GM19025 (cell line): Measurements from ENCODE around the gene CCDC63.
"Not testable (repeated sequence)": the region's sequence is repeated elsewhere in the genome, so short reads cannot be mapped to it uniquely, and the experiment has no call there.

Experiments
- ATAC-seq: cut with Tn5 transposase; IDR thresholded peaks from one replicate; pipeline ENCODE4 v1.9.1; 2021; ENCODE audit warnings: mild to moderate bottlenecking, low read depth, moderate library complexity; ENCODE audit not compliant: unreplicated experiment

Gene CCDC63

DNA sequence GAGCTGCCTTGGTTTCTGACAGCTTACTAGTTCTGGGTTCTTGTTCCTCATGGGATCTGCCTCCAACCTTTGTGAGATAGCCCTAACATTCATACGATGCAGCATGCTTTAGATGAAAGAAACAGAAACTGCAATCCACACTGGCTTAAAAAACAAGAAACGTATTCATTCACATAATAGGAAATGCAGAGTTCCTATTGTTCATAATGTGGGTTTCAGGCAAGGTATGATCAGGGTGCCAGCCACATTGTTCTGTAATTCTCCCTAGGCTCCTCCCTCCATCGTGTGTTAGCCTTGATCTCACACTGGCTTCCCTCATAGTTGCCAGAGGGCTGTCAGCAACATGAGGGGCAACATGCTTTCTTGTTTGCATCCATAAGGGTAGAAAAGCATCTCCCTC is 2.7 kb upstream of the CCDC63 start:
- ATAC-seq: no peak

DNA sequence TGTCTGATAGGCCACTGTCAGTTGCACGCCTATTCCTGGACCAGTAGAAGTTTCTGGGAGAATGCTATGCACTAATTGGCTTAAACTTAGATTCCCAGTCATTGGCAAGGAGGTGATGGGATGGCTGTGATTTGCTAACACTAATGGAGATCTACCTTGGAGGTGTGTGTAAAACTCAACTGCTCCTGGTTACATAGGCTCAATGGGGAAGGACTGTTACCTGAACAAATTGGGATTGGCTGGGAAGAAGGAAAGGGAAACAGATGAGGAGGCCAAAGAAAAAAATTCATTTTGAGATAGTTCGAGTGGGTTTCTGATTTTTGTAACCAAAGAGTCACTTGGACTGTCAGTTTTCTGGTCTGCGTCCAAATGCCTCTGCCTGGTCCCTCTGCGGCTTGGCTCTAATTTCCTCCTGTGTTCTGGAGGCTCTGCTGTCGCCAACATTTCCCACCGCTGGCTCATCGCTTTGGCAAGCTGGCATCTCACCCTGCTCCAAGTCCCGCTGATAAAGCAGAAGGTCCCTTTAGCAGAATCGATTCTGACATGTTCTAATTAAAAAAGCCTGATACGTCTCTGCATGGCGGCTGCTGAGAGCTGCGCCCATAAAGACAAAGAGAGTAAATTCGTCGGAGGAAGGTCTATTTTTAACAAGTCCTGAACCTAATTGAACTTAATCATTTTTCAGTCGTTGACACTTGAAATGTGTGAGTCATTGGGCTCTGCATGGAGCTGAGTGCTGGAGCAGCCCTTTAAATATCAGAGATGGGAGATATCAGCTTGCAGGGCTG is 2.0 kb upstream of the CCDC63 start:
- ATAC-seq: no peak

DNA sequence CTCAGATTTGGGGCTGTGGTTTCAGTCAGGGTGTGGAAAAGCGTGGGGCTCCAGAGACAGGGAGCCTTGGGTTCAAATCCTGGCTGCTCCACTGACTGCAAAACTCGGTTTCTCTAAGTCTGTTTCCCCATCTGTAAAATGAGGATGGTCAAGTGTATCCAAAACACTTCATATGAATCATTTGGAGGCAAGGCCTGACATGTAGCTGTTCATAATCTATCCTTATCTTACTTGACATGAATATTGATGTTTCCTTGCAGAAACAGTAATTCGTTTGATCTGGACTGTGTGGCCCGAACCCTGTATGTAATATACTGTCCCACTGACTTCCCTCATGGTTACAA is 1.5 kb upstream of the CCDC63 start:
- no peak for ATAC-seq

DNA sequence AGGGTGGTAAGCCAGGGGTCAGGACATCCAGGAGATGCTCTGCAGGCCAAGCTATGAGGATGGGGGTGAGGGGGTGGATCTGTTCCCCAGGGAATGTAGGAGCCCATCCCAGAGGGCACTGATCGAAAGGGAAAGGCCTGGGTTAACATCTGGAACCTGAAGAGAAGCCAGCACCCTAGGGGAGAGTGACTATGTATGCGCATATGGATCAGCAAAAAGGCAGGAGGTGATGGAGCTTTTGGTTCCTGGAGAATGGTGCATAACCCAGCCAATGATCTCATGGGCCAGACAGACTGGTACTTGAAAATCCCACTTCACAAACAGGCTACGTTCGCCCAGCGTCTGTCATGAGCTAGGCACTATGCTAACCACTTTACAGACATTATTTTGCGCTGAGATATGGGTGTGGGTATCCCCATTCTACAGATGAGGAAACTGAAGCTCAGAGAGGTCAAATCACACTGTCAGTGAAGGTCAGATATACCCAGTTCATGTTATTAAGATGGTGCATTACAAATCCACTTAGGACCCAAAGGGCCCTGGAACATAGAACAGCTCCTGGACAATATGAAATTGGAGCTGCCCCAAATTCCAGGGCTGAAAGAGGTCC is 1.6 kb downstream of the CCDC63 start:
- no peak for ATAC-seq

DNA sequence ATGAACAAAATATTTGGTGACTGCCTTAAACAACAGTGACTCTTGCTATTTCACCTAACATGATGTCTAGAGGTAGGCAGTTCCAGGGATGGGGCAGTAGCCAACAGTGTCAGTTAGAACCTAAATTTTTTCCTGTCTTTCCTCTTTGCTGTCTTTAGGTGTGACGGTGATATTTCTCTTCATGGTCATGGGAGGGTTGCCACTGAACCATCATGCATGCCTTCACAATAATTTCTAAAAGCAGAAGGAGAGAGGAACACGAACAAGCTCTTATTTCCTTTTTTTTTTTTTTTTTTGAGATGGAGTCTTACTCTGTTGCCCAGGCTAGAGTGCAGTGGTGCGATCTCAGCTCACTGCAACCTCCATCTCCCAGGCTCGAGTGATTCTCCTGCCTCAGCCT is 2.4 kb downstream of the CCDC63 start:
- no peak for ATAC-seq

DNA sequence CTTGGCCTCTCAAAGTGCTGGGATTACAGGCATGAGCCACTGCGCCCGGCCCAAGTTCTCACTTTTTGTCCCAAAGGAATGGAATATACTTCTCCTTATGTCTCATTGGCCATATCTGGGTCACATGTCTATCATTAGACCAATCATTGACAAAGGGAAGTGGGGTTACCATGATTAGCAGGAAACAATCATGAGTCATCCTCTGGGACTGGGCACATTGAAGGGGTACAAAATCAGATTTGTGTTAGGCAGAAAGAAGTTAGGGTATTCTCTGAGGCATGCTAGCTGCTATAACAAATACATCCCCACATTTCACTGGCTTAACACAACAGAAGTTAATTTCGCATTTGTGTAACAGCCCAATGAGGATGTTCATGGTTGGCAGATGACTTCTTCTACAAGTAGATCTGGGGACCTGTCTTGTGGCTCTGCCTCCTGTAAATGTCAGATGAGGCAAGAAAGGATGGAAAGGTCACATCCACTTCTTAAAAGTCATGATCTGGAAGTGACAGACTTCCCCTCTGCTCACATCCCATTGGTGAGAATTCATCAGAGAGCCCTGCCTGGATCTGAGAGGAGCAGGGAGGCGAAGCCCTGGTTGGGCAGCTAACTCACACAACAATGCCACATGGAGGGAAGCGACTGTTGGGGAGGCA is 3.1 kb downstream of the CCDC63 start:
- ATAC-seq: no peak

DNA sequence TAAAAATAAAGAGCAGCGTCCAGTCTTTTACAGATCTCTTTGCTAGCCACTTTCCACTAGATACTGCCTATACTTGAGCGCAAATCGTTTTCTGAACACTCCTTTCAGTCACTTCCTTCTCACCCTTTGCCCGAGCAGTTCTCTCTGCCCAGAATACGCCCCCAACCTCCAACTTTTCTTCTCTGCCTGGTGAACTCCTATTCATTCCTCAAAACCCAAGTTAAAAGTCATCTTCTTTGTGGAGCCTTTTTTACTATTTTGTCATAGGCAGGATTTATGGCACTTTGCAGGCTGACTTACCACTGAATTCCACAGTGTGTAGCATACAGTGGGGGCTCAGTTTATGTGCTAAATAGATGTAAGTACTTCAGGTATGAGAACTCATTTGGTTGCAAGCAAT is 4.0 kb downstream of the CCDC63 start:
- ATAC-seq: no peak

DNA sequence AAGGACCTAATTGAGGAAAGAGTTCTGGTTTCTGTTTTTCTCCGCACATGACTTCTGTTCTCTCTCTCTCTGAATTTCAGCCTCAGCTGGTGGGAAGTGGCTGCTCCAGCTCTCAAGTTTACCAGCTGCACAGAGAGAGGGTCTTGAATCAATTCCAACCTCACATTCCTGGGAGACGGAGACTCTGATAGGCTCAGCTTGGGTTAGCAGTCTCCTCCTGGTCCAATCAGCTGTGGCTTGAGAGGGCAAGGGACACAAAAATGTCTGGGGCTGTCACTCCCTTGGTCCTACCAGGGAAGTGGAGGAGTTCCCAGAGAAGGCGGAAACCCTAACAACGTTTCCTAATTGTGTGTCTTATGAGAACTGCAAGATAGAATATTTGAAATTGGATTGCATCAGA is 7.0 kb downstream of the CCDC63 start:
- ATAC-seq: no peak

DNA sequence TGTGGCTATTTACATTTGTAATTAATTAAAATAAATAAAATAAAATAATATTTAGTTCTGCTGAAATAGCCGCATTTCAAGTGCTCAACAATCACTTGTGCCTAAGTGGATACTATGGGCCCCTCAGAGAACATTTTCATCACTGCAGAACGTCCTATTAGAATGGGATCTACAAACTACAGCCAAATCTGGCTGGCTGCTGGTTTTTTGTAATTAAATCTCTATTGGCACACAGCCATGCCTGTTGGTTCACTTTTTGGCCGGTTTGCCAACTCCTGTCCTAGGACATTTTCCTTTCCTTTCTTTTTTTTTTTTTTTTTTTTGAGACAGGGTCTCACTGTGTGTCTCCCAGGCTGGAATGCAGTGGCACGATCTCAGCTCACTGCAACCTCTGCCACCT is 9.8 kb downstream of the CCDC63 start:
- ATAC-seq: no peak

DNA sequence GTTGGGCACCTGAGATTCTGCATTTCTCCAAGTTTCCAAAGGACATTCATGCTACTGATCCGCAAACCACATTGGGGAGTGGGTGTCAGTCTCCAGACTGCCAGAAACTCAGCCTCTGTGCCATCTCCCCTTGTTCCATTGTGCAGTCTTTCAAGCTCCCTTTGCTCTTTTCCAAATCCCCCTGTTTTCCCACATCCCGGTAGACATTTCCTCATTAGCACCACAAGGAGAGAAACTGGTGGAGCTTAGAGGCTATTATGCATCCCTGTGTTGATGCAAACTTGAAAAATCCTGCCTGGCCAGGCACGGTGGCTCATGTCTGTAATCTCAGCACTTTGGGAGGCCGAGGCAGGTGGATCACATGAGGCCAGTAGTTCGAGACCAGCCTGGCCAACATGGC is 10.7 kb downstream of the CCDC63 start:
- no peak for ATAC-seq

DNA sequence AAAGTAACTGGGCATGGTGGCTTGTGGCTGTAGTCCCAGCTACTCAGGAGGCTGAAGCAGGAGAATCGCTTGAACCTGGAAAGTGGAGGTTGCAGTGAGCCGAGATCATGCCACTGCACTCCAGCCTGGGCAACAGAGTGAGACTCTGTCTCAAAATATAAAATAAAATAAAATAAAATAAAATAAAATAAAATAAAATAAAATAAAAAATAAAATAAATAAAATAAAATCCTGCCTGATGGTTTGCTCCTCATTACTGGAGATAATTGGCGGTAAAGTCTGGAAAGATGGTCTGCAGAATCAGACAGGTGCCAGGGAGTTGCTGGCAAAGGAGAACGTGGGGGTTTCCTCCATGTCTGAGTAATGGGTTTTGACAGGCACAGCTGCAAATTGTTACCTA is 11.2 kb downstream of the CCDC63 start:
- not testable (repeated sequence) for ATAC-seq

DNA sequence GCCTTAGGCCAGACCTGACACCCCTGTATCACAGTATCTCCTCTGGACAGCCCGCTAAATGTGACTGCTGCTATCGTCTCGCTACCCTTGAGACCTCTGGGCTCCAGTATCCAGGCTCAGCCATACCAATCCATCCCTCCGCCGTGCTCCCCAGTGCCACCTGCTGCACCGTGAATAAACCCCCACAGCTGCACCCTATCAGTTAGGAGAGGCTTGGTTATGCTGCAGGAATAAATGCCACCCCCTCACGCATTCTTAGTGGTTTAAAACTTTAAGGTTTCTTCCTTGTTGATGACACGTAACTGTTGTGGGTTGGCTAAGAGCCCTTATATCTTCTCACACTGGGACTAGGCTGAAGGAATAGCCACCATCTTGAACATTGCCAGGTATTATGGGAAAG is 12.1 kb downstream of the CCDC63 start:
- no peak for ATAC-seq

DNA sequence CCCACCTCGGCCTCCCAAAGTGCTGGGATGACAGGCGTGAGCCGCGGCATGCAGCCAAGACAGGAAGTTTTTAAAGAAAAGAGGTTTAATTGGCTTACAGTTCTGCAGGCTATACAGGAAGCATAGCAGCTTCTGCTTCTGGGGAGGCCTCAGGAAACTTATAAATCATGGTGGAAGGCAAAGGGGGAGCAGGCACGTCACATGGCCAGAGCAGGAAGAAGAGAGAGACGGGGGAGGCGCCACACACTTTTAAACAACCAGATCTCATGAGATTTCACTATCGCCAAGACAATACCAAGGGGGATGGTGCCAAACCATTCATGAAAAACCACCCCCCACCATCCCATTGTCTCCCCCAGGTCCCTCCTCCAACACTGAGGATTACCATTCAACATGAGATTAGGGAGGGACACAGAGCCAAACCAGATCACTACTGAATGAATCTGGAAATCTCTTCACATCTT is 14.1 kb downstream of the CCDC63 start:
- no peak for ATAC-seq

DNA sequence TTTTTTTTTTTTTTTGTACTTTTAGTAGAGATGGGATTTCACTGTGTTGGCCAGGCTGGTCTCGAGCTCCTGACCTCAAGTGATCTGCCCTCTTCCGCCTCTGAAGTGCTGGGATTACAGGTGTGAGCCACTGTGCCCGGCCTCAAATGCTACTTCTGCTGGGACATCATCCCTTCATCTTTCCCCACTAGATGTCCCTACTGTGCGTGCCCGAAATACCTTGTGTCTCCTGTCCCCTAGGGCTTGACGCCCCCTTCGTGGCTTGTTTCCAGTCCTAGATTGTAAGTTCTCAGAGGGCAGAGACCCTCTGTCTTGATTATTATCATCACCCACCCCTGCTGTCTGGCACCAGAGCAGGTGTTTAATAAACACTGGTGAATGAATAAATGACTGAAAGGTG is 14.9 kb downstream of the CCDC63 start:
- ATAC-seq: no peak

DNA sequence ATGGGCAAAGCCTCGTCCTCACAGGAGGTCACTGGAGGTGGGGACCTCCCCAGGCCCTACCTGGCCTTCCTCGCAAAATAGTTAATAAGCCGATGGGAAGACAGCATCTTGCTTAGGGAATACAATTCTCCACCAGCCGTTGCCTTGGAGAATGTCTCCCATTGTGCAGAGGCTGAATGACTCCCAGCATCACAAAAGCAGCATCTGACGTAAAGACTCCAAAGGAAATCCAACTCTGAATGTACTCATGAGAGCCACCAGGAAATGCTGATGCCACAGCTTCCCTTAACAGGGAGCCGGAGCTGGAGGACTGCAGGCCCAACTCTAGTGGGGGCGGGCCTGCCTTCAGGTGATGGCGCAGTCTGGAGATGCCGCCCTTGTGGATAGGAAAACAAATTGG is 15.5 kb downstream of the CCDC63 start:
- no peak for ATAC-seq

DNA sequence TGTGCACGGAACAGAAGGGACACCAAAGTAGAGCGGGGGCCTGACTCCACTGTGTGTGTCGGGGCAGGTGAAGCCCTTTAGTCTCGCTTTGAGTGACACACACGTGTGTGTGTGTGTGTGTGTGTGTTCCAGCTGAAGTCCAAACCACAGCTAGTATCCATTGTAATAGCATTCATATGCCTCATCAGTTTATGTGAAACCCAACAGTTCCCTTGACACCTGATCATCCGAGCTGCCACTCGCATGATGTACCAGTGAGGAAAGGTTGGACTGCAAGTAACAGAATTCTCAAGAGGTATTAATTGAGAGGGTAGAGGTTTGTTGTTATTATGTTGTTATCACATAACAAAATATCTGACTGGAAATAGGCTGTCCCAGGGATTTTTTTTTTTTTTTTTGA is 16.4 kb downstream of the CCDC63 start:
- no peak for ATAC-seq

DNA sequence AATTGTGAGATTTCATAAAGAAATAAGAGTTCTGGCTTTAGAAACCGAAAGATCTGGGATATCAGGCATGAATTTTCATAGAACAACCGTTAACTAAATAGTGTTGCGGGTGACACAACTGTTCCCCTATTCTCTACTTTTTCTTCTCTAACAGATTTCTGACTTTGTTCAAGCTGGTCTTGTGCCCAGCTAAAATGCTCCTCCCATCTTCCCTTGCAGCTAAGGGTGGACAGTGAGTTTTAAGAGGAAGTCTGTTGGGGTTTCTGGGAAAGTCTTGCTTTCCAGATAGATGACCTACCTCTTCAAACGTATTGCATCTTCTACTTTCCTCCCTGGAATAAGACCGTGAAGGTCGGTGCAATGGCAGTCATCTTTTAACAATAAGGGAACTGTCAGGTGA is 18.7 kb downstream of the CCDC63 start:
- no peak for ATAC-seq

DNA sequence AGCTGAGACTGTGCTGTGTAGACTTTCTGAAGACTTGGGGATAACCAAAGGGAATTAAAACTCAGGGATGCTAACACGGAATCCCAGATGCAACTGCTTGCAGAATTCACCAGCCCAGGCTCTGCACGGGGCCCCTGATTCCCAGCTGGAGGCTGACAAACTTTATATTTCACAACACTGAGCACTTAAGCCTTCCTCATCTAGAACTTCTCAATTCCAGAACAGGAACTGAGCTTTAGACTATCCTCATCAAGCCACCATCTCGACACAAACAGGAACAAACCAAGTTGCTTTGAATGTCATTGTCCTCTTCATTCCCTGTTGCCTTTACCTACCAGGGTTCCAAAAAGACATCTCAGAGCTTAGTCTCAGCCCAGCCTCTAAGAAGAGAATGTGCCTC is 22.2 kb downstream of the CCDC63 start:
- ATAC-seq: no peak

DNA sequence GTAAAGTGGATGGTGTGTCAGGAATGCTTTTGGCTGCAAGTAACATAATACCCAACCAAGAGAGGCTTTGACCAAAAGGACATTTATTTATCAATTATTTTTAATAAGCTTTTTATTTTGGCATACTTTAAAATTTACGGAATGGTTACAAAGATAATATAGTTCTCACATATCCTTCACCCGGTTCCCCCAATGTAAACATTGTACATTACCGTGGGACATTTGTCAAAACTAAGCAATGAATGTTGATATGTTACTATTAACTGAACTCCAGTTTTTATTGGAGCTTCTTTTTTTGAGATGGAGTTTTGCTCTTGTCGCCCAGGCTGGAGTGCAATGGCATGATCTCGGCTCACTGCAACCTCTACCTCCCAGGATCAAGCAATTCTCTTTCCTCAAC is 23.0 kb downstream of the CCDC63 start:
- no peak for ATAC-seq

DNA sequence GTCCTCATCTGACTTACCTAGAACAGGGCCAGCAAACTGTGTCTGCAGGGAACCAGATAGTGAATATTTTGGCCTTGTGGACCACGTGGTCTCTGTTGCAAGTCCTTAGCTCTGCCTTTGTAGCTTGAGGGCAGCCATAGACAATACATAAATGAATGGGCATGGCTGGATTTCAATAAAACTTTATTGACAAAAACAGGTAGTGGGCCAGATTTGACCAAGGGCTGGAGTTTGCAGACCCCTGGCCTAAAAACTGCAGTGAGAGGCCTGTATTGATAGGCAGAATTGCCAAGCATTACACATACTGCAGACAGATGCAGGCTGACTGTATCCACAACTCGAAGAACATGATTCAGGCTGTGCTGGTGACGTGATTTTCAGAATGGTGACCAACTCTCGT is 25.3 kb downstream of the CCDC63 start:
- no peak for ATAC-seq

DNA sequence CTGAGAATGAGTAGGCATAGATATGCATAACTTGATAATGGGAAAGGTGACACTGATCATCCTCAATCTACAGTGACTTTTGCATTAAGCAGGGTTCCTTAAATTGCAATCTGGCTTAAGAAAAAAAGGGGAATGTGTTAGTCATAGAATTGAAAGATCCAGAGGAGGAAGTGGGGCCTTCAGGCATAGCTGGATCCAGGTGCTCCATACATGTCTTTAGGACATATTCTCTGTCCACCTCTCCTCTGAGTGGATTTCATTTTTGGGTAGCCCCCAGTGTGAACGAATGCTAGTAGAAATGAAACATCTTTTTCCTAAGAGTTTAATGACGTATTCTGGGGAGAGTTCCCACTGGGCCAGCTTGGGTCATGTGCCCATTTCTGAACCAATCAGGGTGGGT is 27.6 kb downstream of the CCDC63 start:
- ATAC-seq: no peak

DNA sequence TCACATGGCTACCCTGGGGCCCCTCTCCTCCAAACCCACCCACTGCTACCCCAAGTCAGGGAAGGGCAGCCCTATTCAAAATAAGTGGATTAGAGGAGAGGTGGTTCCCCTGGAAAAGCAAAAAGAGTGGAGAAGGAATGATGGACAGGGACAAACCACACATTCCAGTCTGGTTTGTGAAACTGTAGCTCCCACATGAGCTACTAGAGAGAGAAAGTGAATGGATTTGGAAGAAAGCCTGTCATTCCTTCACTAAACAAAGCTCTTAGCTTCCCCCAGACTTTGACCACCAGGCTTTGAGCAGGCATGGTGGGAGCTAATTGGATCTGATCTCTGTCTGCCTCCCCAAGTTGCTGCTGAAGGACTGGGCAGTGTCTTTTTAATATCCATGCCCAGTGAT is 28.0 kb downstream of the CCDC63 start:
- ATAC-seq: no peak
